Peyer's patch (tissue), 4 donors: ENCODE results near the gene SGMS1. TPM values are rescaled to one million over a fixed set of nuclear protein-coding genes. Genes with fewer than 3 reads are reported as not detected.

Experiments used
- DNase-seq, 3 donors: peaks; one replicate each; pipeline ENCODE4 v3.0.0-alpha.2; 2017 to 2019
- H3K27ac ChIP-seq, 4 donors: fragments of 200-600 bp; sonication (generic); one replicate each; pipeline ENCODE4 v1.5.1; 2016 to 2019
- H3K27me3 ChIP-seq, 2 donors: fragments of 200-600 bp; sonication (generic); one replicate each; pipeline ENCODE4 v1.5.1; 2019
- H3K36me3 ChIP-seq, 3 donors: fragments of 200-600 bp; sonication (generic); one replicate each; pipeline ENCODE4 v1.5.1; 2016 to 2019
- H3K4me1 ChIP-seq, 4 donors: fragments of 200-600 bp; sonication (generic); one replicate each; pipeline ENCODE4 v1.5.1; 2016 to 2019
- H3K4me3 ChIP-seq, 4 donors: fragments of 200-600 bp; sonication (generic); 1 replicate in 3 of 4; 2 replicates in 1 of 4; pipeline ENCODE4 v1.5.1; 2016 to 2019; ENCODE audit warnings: mild to moderate bottlenecking in 1 of 4
- H3K9me3 ChIP-seq, 4 donors: fragments of 200-600 bp; sonication (generic); one replicate each; pipeline ENCODE4 v1.5.1; 2016 to 2019; ENCODE audit warnings: mild to moderate bottlenecking in 1 of 4
- CTCF ChIP-seq, 6 experiments: fragments of 450-650 bp in 4 of 6; fragments of 200-600 bp in 2 of 6; sonication (generic) in 1 of 6; IDR thresholded peaks; one replicate each; pipeline ENCODE4 v1.5.1; 2017 to 2019; ENCODE audit warnings: antibody characterized with exemption in 6 of 6, mild to moderate bottlenecking in 3 of 6, moderate library complexity in 1 of 6
- POLR2A ChIP-seq, 2 donors: fragments of 450-650 bp; IDR thresholded peaks; one replicate each; pipeline ENCODE4 v1.5.1; 2017; ENCODE audit warnings: antibody characterized with exemption in 2 of 2, mild to moderate bottlenecking in 2 of 2, moderate library complexity in 2 of 2
- total RNA-seq, 4 donors: library from RNA; depleted of rRNA; stranded (reverse); fragments of >200 nt; gene quantifications; one replicate each; pipeline ENCODE4 v1.1.0, GENCODE V29; 2016

Gene SGMS1
- total RNA-seq, 4 donors from 2014 or later, result 73.4 to 117 (median 88.4) TPM

DNA sequence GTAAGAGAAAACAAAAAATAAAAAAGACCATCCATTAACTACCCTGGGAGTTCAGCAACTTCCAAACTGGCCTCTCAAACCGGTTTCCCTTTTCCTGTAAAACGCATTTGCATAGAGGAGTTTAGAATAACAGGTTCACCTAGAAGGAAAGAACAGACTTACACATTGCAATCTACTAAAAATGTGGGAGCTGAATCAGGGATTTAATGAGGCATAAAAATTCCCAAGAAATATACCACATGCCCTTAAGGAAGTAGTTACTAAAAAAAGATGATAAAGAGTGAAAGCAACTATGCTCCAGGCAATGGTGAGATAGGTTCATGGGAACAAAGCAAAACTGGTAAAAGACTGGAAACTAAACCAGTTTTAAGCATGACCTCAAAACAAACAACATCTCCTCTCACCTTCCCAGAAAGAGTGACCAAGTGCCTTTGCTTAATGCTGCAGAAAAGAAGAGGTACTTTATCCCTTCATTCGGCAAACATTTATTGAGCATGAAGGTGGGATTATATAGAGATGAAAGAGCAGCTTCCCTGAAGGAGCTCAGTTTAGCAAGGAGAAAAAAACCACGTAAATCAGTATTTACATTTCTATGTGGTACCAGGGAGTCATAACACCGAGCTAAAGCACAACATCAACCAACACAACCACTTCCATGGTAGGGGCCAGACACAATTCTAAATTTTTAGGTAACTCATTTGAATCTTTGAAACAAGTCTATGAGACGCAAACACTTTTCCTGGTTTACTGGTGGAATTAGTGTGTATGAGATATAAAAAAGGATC, 152.8 kb downstream of the SGMS1 start:
- no peak overlapping the region for H3K4me3 ChIP-seq
- TF ChIP-seq CTCF (IDR thresholded peaks at IDR 0.05) (no peak), POLR2A (IDR thresholded peaks at IDR 0.05) (no peak)
- no peak overlapping the region for H3K27ac ChIP-seq
- H3K27me3 ChIP-seq, result no peaks in the 10 kb centered on the region
- no peaks in the 10 kb centered on the region for H3K36me3 ChIP-seq
- peaks cover 0 to 22% (median 2%) of the 10 kb centered on the region in 4 donors for H3K4me1 ChIP-seq
- no peak for DNase-seq
- no peaks in the 10 kb centered on the region for H3K9me3 ChIP-seq

- H3K27me3 ChIP-seq, result no peaks in the 10 kb centered on the region
- H3K9me3 ChIP-seq, result no peaks in the 10 kb centered on the region
- H3K4me3 ChIP-seq, result no peak overlapping the region
- H3K4me1 ChIP-seq, result peaks cover 0 to 22% (median 2%) of the 10 kb centered on the region in 4 donors
- no peak for DNase-seq
- H3K36me3 ChIP-seq, result no peaks in the 10 kb centered on the region
- TF ChIP-seq POLR2A (IDR thresholded peaks at IDR 0.05), result no peak
- TF ChIP-seq CTCF (IDR thresholded peaks at IDR 0.05), result no peak
- H3K27ac ChIP-seq, result no peak overlapping the region
Observed at GRCh38 chr10:50470345-50470744, 153.4 kb downstream of the SGMS1 start.

DNA sequence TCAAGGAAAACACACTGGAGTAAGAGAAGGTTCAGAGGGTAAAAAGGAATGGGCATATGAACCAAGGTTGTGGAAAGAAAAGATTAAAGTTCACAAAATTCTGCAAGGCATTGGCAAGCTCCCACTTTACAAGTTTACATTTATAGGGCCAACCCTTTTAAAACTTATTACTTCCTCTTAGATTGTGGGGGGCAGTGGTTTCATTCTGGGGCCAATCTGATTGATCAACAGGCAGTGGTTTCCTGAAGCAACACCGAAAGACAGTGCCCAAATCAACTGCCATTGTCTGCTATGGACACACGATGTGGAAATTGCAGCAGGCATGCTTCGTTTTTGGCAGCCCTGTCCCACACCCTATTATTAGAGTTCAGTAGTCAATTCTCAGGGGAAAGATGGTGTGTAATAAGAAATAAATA, 154.0 kb downstream of the SGMS1 start:
- no peak for DNase-seq
- Histone ChIP-seq H3K4me1 (peaks cover 0 to 22% (median 2%) of the 10 kb centered on the region in 4 donors), H3K4me3 (no peak overlapping the region), H3K36me3 (no peaks in the 10 kb centered on the region), H3K27ac (no peak overlapping the region), H3K9me3 (no peaks in the 10 kb centered on the region), H3K27me3 (no peaks in the 10 kb centered on the region)
- no peak for TF ChIP-seq CTCF (IDR thresholded peaks at IDR 0.05)
- TF ChIP-seq POLR2A (IDR thresholded peaks at IDR 0.05), result no peak

DNA sequence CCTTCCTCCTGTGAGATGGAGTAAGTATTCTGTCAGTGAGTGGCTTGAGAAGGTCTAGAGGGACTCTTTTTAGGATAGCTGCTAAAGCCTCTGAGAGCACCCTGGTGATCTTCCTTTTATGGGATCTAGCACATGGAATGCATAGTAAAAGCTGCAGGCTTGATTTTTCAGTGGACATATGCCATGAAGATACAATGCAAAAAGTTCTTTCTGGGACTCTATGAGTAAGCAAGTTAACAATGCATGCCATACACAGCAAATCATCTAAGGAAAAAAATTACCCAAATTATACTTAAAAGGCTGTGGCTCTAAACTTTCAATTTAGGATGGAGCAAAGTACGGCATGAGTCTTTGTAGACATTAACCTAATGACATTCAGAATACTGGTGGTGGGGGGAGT, 154.5 kb downstream of the SGMS1 start:
- TF ChIP-seq POLR2A (IDR thresholded peaks at IDR 0.05), result no peak
- no peak for TF ChIP-seq CTCF (IDR thresholded peaks at IDR 0.05)
- Histone ChIP-seq H3K27me3 (no peaks in the 10 kb centered on the region), H3K4me1 (peaks cover 0 to 22% (median 2%) of the 10 kb centered on the region in 4 donors), H3K4me3 (no peak overlapping the region), H3K9me3 (no peaks in the 10 kb centered on the region), H3K27ac (no peak overlapping the region), H3K36me3 (no peaks in the 10 kb centered on the region)
- DNase-seq, result no peak

GRCh38 chr10:50467209-50467608, 156.5 kb downstream of the SGMS1 start:
- TF ChIP-seq POLR2A (IDR thresholded peaks at IDR 0.05) (no peak), CTCF (IDR thresholded peaks at IDR 0.05) (no peak)
- Histone ChIP-seq H3K9me3 (no peaks in the 10 kb centered on the region), H3K27ac (no peak overlapping the region), H3K4me3 (no peak overlapping the region), H3K27me3 (no peaks in the 10 kb centered on the region), H3K36me3 (no peaks in the 10 kb centered on the region), H3K4me1 (peaks cover 0 to 22% (median 2%) of the 10 kb centered on the region in 4 donors)
- DNase-seq, result no peak
